ENCODE data around the gene MYT1. TPM values are rescaled to one million over a fixed set of nuclear protein-coding genes. Genes with fewer than 3 reads are reported as not detected.

MYT1 gene
- total RNA-seq, 1 experiment from 2014 or later: 7.1 TPM

GRCh38 chr20:64253000-64253383 is 88.7 kb downstream of the MYT1 start:
- no TSS peak for BruUV-seq (replicated peaks)
- H3K27ac ChIP-seq (ENCODE audit: low read depth, low read length): no peak overlapping the region
- TF ChIP-seq MAX (IDR thresholded peaks at IDR 0.05) (no peak), ELF1 (IDR thresholded peaks at IDR 0.05; ENCODE audit: borderline replicate concordance, low read depth) (no peak), EGR1 (IDR thresholded peaks at IDR 0.05; ENCODE audit: low read depth) (no peak), YY1 (IDR thresholded peaks at IDR 0.05; ENCODE audit: extremely low read depth, insufficient replicate concordance, low read depth, low read length) (no peak), SP1 (IDR thresholded peaks at IDR 0.05; ENCODE audit: low read depth) (no peak), ZFX (IDR thresholded peaks at IDR 0.05) (no peak), SIN3A (IDR thresholded peaks at IDR 0.05; ENCODE audit: low read depth) (no peak), POLR2AphosphoS5 (IDR thresholded peaks at IDR 0.05; ENCODE audit: low read depth, low read length) (no peak), TCF7L2 (IDR thresholded peaks at IDR 0.05; ENCODE audit: borderline replicate concordance, extremely low read depth, insufficient read depth, insufficient read length) (no peak)
- ATAC-seq (no peak), DNase-seq (ENCODE audit: low read depth, low spot score) (no peak)
- no peak overlapping the region for H2AFZ ChIP-seq (ENCODE audit: low read depth, low read length, poor library complexity, severe bottlenecking)
- H3K9ac ChIP-seq (ENCODE audit: low read length): no peak overlapping the region
- peaks cover 0 to 19% of the 10 kb centered on the region in 2 experiments; a peak in 3 of 4 replicates for H3K4me1 ChIP-seq (ENCODE audit: control insufficient read depth in 1 of 2, insufficient read depth in 2 of 2, low read length in 2 of 2)
- ChIA-PET RAD21 (ENCODE audit: low non-redundant PET in 1 of 2, low total read pairs in 2 of 2, uncharacterized antibody in 2 of 2, unreplicated experiment in 2 of 2) (no interaction called here), CTCF (no interaction called here), POLR2A (no interaction called here)
- no peaks in the 10 kb centered on the region for H3K9me2 ChIP-seq (ENCODE audit: insufficient read depth)
- intact Hi-C loops (cut with micrococcal nuclease): no loop called here
- H3K27me3 ChIP-seq (ENCODE audit: insufficient read depth, low read length): peaks cover 18% of the 10 kb centered on the region; the same call in 1 of the 2 replicates
- no peak overlapping the region for H3K4me2 ChIP-seq (ENCODE audit: low read length)
- no peak overlapping the region for H3K4me3 ChIP-seq (replicated peaks in 1 of 2; ENCODE audit: low read depth in 1 of 2, low read length in 2 of 2)
- peaks cover 21% of the 10 kb centered on the region; the same call in 1 of the 2 replicates for H3K79me2 ChIP-seq (ENCODE audit: insufficient read depth, low read length)
- no peaks in the 10 kb centered on the region for H4K20me1 ChIP-seq (ENCODE audit: insufficient read depth)
- no peaks in the 10 kb centered on the region for H3K9me3 ChIP-seq (ENCODE audit: control insufficient read depth in 1 of 2, insufficient read depth in 1 of 2, low read depth in 1 of 2, low read length in 2 of 2)
- no peaks in the 10 kb centered on the region for H3K36me3 ChIP-seq (ENCODE audit: control insufficient read depth in 1 of 2, insufficient read depth in 2 of 2, low read length in 2 of 2)

- no peak for DNase-seq (ENCODE audit: low read depth, low spot score)
- Histone ChIP-seq H3K9ac (ENCODE audit: low read length) (no peak overlapping the region), H3K4me1 (ENCODE audit: control insufficient read depth in 1 of 2, insufficient read depth in 2 of 2, low read length in 2 of 2) (peaks cover 0 to 19% of the 10 kb centered on the region in 2 experiments; a peak in 3 of 4 replicates), H3K79me2 (ENCODE audit: insufficient read depth, low read length) (peaks cover 21% of the 10 kb centered on the region), H3K4me3 (replicated peaks in 1 of 2; ENCODE audit: low read depth in 1 of 2, low read length in 2 of 2) (no peak overlapping the region), H3K9me2 (ENCODE audit: insufficient read depth) (no peaks in the 10 kb centered on the region), H4K20me1 (ENCODE audit: insufficient read depth) (no peaks in the 10 kb centered on the region), H2AFZ (ENCODE audit: low read depth, low read length, poor library complexity, severe bottlenecking) (no peak overlapping the region), H3K27ac (ENCODE audit: low read depth, low read length) (no peak overlapping the region), H3K36me3 (ENCODE audit: control insufficient read depth in 1 of 2, insufficient read depth in 2 of 2, low read length in 2 of 2) (no peaks in the 10 kb centered on the region), H3K27me3 (ENCODE audit: insufficient read depth, low read length) (peaks cover 18% of the 10 kb centered on the region; the same call in 1 of the 2 replicates), H3K4me2 (ENCODE audit: low read length) (no peak overlapping the region), H3K9me3 (ENCODE audit: control insufficient read depth in 1 of 2, insufficient read depth in 1 of 2, low read depth in 1 of 2, low read length in 2 of 2) (no peaks in the 10 kb centered on the region)
- no TSS peak for BruUV-seq (replicated peaks)
- ATAC-seq: no peak
- intact Hi-C loops (cut with micrococcal nuclease): no loop called here
- POLR2A ChIA-PET: no interaction called here
- CTCF ChIA-PET: no interaction called here
- RAD21 ChIA-PET (ENCODE audit: low non-redundant PET in 1 of 2, low total read pairs in 2 of 2, uncharacterized antibody in 2 of 2, unreplicated experiment in 2 of 2): no interaction called here
- no peak for TF ChIP-seq MAX (IDR thresholded peaks at IDR 0.05)
- no peak for TF ChIP-seq ZNF274 (IDR thresholded peaks at IDR 0.05; ENCODE audit: low read depth, low read length)
- TF ChIP-seq CEBPB (IDR thresholded peaks at IDR 0.05; ENCODE audit: low read depth): no peak
- no peak for TF ChIP-seq CTCF (IDR thresholded peaks at IDR 0.05 in 2 of 3, conservative IDR thresholded peaks at IDR 0.05 in 1 of 3; ENCODE audit: borderline replicate concordance in 1 of 3, insufficient read depth in 1 of 3, low read depth in 2 of 3, low read length in 2 of 3)
- TF ChIP-seq RAD21 (IDR thresholded peaks at IDR 0.05; ENCODE audit: low read depth): no peak
- TF ChIP-seq POLR2AphosphoS5 (IDR thresholded peaks at IDR 0.05; ENCODE audit: low read depth, low read length): no peak
- TF ChIP-seq ZFX (IDR thresholded peaks at IDR 0.05): no peak
- TF ChIP-seq ZBTB33 (IDR thresholded peaks at IDR 0.05; ENCODE audit: extremely low read depth, insufficient replicate concordance, low read length): no peak
- TF ChIP-seq TCF7L2 (IDR thresholded peaks at IDR 0.05; ENCODE audit: borderline replicate concordance, extremely low read depth, insufficient read depth, insufficient read length): no peak
- TF ChIP-seq ELF1 (IDR thresholded peaks at IDR 0.05; ENCODE audit: borderline replicate concordance, low read depth): no peak
- no peak for TF ChIP-seq POLR2A (IDR thresholded peaks at IDR 0.05; ENCODE audit: borderline replicate concordance, extremely low read depth, insufficient read depth, insufficient read length)
- no peak for TF ChIP-seq CBX3 (IDR thresholded peaks at IDR 0.05; ENCODE audit: low read depth)
Observed at GRCh38 chr20:64253443-64253842, 89.2 kb downstream of the MYT1 start.

All from HCT116 (cell line).